CD4-positive, alpha-beta T cell (primary cell): ENCODE data around the gene MAGI1. TPM values are rescaled to one million over a fixed set of nuclear protein-coding genes. Genes with fewer than 3 reads are reported as not detected.

ENCODE experiments used
- ATAC-seq: fragments of 200-7000 bp; cut with Tn5 transposase; one replicate; pipeline ENCODE4 v1.10.0; 2022; ENCODE audit warnings: mild to moderate bottlenecking; ENCODE audit not compliant: poor library complexity
- CTCF ChIA-PET: fragments of 350-600 bp; sonication (Branson Sonifier 250); formaldehyde crosslinking; loops from one replicate; lab custom pipeline; 2021; ENCODE audit warnings: antibody characterized with exemption, inconsistent platforms; lab: Charles Lee
- POLR2A ChIA-PET: fragments of 350-600 bp; sonication (Branson Sonifier 250); formaldehyde crosslinking; loops from one replicate; lab custom pipeline; 2021; ENCODE audit warnings: antibody characterized with exemption, inconsistent platforms; lab: Charles Lee
- DNase-seq, 14 experiments: peaks; one replicate each; pipeline ENCODE4 v3.0.0-alpha.2; 2013 to 2020; ENCODE audit warnings: mixed read lengths in 2 of 14
- H3K27ac ChIP-seq, 2 donors: one replicate each; pipeline versions ENCODE4 v1.5.1 to v1.7.0; 2013; ENCODE audit warnings: low read length in 2 of 2, low read depth in 1 of 2, mild to moderate bottlenecking in 1 of 2
- H3K27me3 ChIP-seq, 2 experiments: 1 replicate in 1 of 2; 2 replicates in 1 of 2; pipeline versions ENCODE4 v1.6.1 to v1.7.0; 2013; ENCODE audit warnings: low read length in 2 of 2, control low read depth in 1 of 2, mild to moderate bottlenecking in 1 of 2, moderate library complexity in 1 of 2; ENCODE audit not compliant: insufficient read depth in 2 of 2, control insufficient read depth in 1 of 2
- H3K36me3 ChIP-seq: one replicate; pipeline ENCODE4 v1.6.1; 2013; ENCODE audit warnings: low read length, control low read depth; ENCODE audit not compliant: insufficient read depth
- H3K4me1 ChIP-seq: one replicate; pipeline ENCODE4 v1.6.1; 2013; ENCODE audit warnings: low read length, control low read depth; ENCODE audit not compliant: insufficient read depth
- H3K4me3 ChIP-seq: one replicate; pipeline ENCODE4 v1.5.1; 2013; ENCODE audit warnings: mild to moderate bottlenecking, low read length, moderate library complexity
- H3K9me3 ChIP-seq, 2 experiments: 1 replicate in 1 of 2; 2 replicates in 1 of 2; pipeline versions ENCODE4 v1.6.1 to v1.7.0; 2013; ENCODE audit warnings: low read length in 2 of 2, mild to moderate bottlenecking in 2 of 2, control low read depth in 1 of 2, moderate library complexity in 1 of 2; ENCODE audit not compliant: control insufficient read depth in 1 of 2, insufficient read depth in 1 of 2
- H3K27ac Mint-ChIP-seq: one replicate; pipeline ENCODE4 v1.8.0; 2020; ENCODE audit warnings: mixed read lengths
- H3K27me3 Mint-ChIP-seq: one replicate; pipeline ENCODE4 v1.8.0; 2021; ENCODE audit warnings: mixed read lengths
- H3K36me3 Mint-ChIP-seq: one replicate; pipeline ENCODE4 v1.8.0; 2021; ENCODE audit warnings: low read depth, mixed read lengths
- H3K4me1 Mint-ChIP-seq: one replicate; pipeline ENCODE4 v1.8.0; 2021; ENCODE audit warnings: low read depth, mixed read lengths
- H3K4me3 Mint-ChIP-seq: one replicate; pipeline ENCODE4 v1.8.0; 2020; ENCODE audit warnings: mild to moderate bottlenecking, mixed read lengths
- H3K9me3 Mint-ChIP-seq: one replicate; pipeline ENCODE4 v1.8.0; 2020; ENCODE audit warnings: mixed read lengths
- intact Hi-C, 2 experiments: fragments of 100-400 bp; cut with DNase I in 1 of 2; cut with micrococcal nuclease in 1 of 2; formaldehyde crosslinking; loops; one replicate each; pipeline versions ENCODE4 v1.15.1 to v1.9.0; 2023 to 2025; cut with DNase I, micrococcal nuclease
- total RNA-seq, 174 experiments: library from RNA in 2 of 174; stranded (reverse) in 2 of 174; gene quantifications; one replicate each; pipeline ENCODE4 v1.2.3 and lab custom pipeline; 2021 to 2026
- TF ChIP-seq, protein P1 (sequence below): fragments of 200-600 bp; IDR thresholded peaks from one replicate; pipeline ENCODE4 v1.8.0; 2022; ENCODE audit warnings: antibody characterized with exemption, mild to moderate bottlenecking

The MAGI1 gene
- total RNA-seq, 2 experiments from 2014 or later, result not detected

DNA sequence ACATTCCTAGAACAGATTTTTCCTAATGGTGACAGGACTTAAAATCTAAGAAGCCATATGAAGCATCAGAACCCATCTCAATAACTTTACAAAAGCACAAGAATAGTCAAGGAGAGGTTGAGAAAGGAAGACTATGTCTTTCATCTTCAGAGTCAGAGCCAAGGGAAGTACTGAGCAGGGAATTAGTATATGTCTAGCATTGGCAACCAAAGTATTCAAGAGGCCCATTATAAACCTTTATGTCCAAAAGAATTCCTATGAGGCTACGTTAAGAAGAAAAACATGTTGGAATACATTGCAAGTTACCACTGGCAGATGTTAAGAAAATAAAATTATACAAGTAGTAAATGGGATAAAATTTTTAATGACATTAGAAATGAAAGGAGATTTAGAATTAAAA, 150.5 kb downstream of the MAGI1 start:
- H3K4me3 Mint-ChIP-seq, result no peak overlapping the region
- no peak overlapping the region for H3K27ac ChIP-seq
- no peak overlapping the region for H3K27ac Mint-ChIP-seq
- CTCF ChIA-PET, result no interaction called here
- no peaks in the 10 kb centered on the region for H3K27me3 ChIP-seq
- TF ChIP-seq, protein P1, sequence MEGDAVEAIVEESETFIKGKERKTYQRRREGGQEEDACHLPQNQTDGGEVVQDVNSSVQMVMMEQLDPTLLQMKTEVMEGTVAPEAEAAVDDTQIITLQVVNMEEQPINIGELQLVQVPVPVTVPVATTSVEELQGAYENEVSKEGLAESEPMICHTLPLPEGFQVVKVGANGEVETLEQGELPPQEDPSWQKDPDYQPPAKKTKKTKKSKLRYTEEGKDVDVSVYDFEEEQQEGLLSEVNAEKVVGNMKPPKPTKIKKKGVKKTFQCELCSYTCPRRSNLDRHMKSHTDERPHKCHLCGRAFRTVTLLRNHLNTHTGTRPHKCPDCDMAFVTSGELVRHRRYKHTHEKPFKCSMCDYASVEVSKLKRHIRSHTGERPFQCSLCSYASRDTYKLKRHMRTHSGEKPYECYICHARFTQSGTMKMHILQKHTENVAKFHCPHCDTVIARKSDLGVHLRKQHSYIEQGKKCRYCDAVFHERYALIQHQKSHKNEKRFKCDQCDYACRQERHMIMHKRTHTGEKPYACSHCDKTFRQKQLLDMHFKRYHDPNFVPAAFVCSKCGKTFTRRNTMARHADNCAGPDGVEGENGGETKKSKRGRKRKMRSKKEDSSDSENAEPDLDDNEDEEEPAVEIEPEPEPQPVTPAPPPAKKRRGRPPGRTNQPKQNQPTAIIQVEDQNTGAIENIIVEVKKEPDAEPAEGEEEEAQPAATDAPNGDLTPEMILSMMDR, result no peak
- peaks cover 1% of the 10 kb centered on the region for H3K9me3 Mint-ChIP-seq
- no peak overlapping the region for H3K4me3 ChIP-seq
- H3K36me3 Mint-ChIP-seq, result no peaks in the 10 kb centered on the region
- no peaks in the 10 kb centered on the region for H3K4me1 ChIP-seq
- DNase-seq (no peak), ATAC-seq (no peak)
- no peaks in the 10 kb centered on the region for H3K4me1 Mint-ChIP-seq
- no peaks in the 10 kb centered on the region for H3K27me3 Mint-ChIP-seq
- intact Hi-C loops, result no loop called here
- no peaks in the 10 kb centered on the region for H3K9me3 ChIP-seq
- no peaks in the 10 kb centered on the region for H3K36me3 ChIP-seq
- POLR2A ChIA-PET, result no interaction called here

DNA sequence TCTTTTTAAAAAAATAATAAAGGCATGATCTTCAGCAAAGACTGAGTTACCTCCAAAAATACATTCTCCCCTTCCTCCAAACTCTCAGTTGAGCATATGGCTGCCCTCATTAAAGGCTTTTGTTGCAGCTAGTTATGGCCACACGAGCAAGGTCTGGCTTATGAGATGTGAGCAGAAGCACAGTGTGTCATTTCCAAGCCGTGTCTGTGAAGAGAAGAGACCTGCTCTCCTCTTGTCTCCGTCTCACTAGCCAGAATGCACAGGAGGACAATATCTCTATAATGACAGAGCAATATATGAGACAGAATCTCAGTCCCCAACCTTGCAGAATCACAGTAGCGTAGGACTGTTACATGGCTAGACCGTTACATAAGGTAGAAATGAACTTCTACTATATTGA, 152.3 kb downstream of the MAGI1 start:
- Histone ChIP-seq H3K36me3 (no peaks in the 10 kb centered on the region), H3K9me3 (no peaks in the 10 kb centered on the region), H3K4me1 (no peaks in the 10 kb centered on the region), H3K27me3 (no peaks in the 10 kb centered on the region), H3K27ac (no peak overlapping the region), H3K4me3 (no peak overlapping the region)
- H3K27me3 Mint-ChIP-seq, result no peaks in the 10 kb centered on the region
- intact Hi-C loops, result no loop called here
- peaks cover 1% of the 10 kb centered on the region for H3K9me3 Mint-ChIP-seq
- H3K4me1 Mint-ChIP-seq, result no peaks in the 10 kb centered on the region
- no peaks in the 10 kb centered on the region for H3K36me3 Mint-ChIP-seq
- DNase-seq (no peak), ATAC-seq (no peak)
- ChIA-PET CTCF (no interaction called here), POLR2A (no interaction called here)
- TF ChIP-seq, protein P1, result no peak
- H3K27ac Mint-ChIP-seq, result no peak overlapping the region
- H3K4me3 Mint-ChIP-seq, result no peak overlapping the region

DNA sequence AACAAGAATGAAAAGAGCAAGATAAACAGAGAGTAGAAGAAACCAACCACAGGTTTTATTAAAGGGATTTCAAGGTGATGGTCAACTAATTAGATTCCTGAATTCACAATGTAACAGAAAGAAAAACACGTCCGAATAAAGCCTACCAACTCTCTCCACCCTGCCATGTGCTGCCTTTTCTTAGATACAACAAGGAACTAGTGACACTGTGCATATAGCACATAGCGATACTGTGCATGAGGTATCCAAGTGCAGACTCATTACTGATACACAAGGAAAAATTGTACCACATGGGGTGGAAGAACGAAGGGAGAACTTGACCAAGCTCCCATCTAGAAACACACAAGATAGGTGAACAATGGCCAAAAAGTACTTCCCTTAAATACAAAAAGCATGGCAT, 154.6 kb downstream of the MAGI1 start:
- DNase-seq (no peak), ATAC-seq (no peak)
- no peak overlapping the region for H3K27ac Mint-ChIP-seq
- Histone ChIP-seq H3K4me1 (no peaks in the 10 kb centered on the region), H3K9me3 (no peaks in the 10 kb centered on the region), H3K27me3 (no peaks in the 10 kb centered on the region), H3K27ac (no peak overlapping the region), H3K36me3 (no peaks in the 10 kb centered on the region), H3K4me3 (no peak overlapping the region)
- H3K4me1 Mint-ChIP-seq, result no peaks in the 10 kb centered on the region
- no peak overlapping the region for H3K4me3 Mint-ChIP-seq
- no peaks in the 10 kb centered on the region for H3K27me3 Mint-ChIP-seq
- TF ChIP-seq, protein P1, result no peak
- H3K36me3 Mint-ChIP-seq, result no peaks in the 10 kb centered on the region
- H3K9me3 Mint-ChIP-seq, result peaks cover 1% of the 10 kb centered on the region
- intact Hi-C loops, result no loop called here
- ChIA-PET POLR2A (interaction anchor here (0.6 kb wide), 1 partner anchor 155 kb away, joined by 3 read pairs; no protein-coding TSS in a partner anchor), CTCF (no interaction called here)
